WTC11 (cell line): ENCODE data around the gene PTPRT. TPM values are rescaled to one million over a fixed set of nuclear protein-coding genes. Genes with fewer than 3 reads are reported as not detected.

ENCODE experiments used
- ATAC-seq: fragments of 200-7000 bp; cut with Tn5 transposase; 2 replicates; pipeline ENCODE4 v1.10.0; 2021; ENCODE audit warnings: mild to moderate bottlenecking, moderate library complexity
- CTCF ChIA-PET: fragments of 300-600 bp; sonication (Branson Sonifier 250); formaldehyde crosslinking; loops from one replicate; lab custom pipeline; 2021; ENCODE audit warnings: antibody characterized with exemption; lab: Charles Lee
- POLR2A ChIA-PET: fragments of 350-600 bp; sonication (Branson Sonifier 250); formaldehyde crosslinking; loops from one replicate; lab custom pipeline; 2021; ENCODE audit warnings: antibody characterized with exemption; lab: Charles Lee
- DNase-seq: peaks from one replicate; pipeline ENCODE4 v3.0.0; 2021; ENCODE audit warnings: low spot score
- H3K27ac Mint-ChIP-seq: 2 replicates; pipeline ENCODE4 v1.8.0; 2021; ENCODE audit warnings: mixed read lengths
- H3K27me3 Mint-ChIP-seq: 2 replicates; pipeline ENCODE4 v1.8.0; 2021; ENCODE audit warnings: low read depth, mild to moderate bottlenecking, moderate library complexity, mixed read lengths
- H3K36me3 Mint-ChIP-seq: 2 replicates; pipeline ENCODE4 v1.8.0; 2021; ENCODE audit warnings: mixed read lengths
- H3K4me1 Mint-ChIP-seq: 2 replicates; pipeline ENCODE4 v1.8.0; 2022; ENCODE audit warnings: mixed read lengths
- H3K4me3 Mint-ChIP-seq: 2 replicates; pipeline ENCODE4 v1.8.0; 2021; ENCODE audit warnings: mild to moderate bottlenecking, moderate library complexity, mixed read lengths
- H3K9me3 Mint-ChIP-seq: 2 replicates; pipeline ENCODE4 v1.8.0; 2021; ENCODE audit warnings: mixed read lengths
- ATF1 ChIP-seq: sonication (generic); formaldehyde crosslinking; IDR thresholded peaks from 2 replicates; pipeline ENCODE4 v1.8.1; 2023; ENCODE audit warnings: mild to moderate bottlenecking, moderate library complexity, missing genetic modification reagents
- E2F4 ChIP-seq: sonication (generic); formaldehyde crosslinking; IDR thresholded peaks from 2 replicates; pipeline ENCODE4 v1.8.1; 2022; ENCODE audit warnings: low read depth, mild to moderate bottlenecking, moderate library complexity, missing genetic modification reagents, borderline replicate concordance
- ETV6 ChIP-seq: sonication (generic); formaldehyde crosslinking; IDR thresholded peaks from 2 replicates; pipeline ENCODE4 v1.8.1; 2022; ENCODE audit warnings: mild to moderate bottlenecking, missing genetic modification reagents
- GABPB1 ChIP-seq: sonication (generic); formaldehyde crosslinking; IDR thresholded peaks from 2 replicates; pipeline ENCODE4 v1.8.1; 2023; ENCODE audit warnings: mild to moderate bottlenecking, missing genetic modification reagents
- GTF2I ChIP-seq: fragments of 250-450 bp; sonication (Bioruptor Pico); conservative IDR thresholded peaks from 2 replicates; pipeline ENCODE4 v1.4.0; 2021; ENCODE audit warnings: mild to moderate bottlenecking
- IRF2 ChIP-seq: sonication (generic); formaldehyde crosslinking; IDR thresholded peaks from 2 replicates; pipeline ENCODE4 v1.8.0; 2022; ENCODE audit warnings: low read depth, missing genetic modification reagents, borderline replicate concordance
- NFATC4 ChIP-seq: fragments of 250-450 bp; sonication (Bioruptor Pico); IDR thresholded peaks from 2 replicates; pipeline ENCODE4 v1.9.0; 2021; ENCODE audit warnings: mild to moderate bottlenecking
- NFYB ChIP-seq: sonication (generic); formaldehyde crosslinking; conservative IDR thresholded peaks from 2 replicates; pipeline ENCODE4 v1.8.0; 2022; ENCODE audit warnings: low read depth, missing genetic modification reagents
- NR1H2 ChIP-seq: sonication (generic); formaldehyde crosslinking; IDR thresholded peaks from 2 replicates; pipeline ENCODE4 v1.9.0; 2021; ENCODE audit warnings: mild to moderate bottlenecking, moderate library complexity, missing genetic modification reagents
- NR3C1 ChIP-seq: sonication (generic); formaldehyde crosslinking; conservative IDR thresholded peaks from 2 replicates; pipeline ENCODE4 v1.8.1; 2023; ENCODE audit warnings: low read depth, mild to moderate bottlenecking, missing genetic modification reagents
- PRRX2 ChIP-seq: fragments of 250-450 bp; sonication (Bioruptor Pico); IDR thresholded peaks from 2 replicates; pipeline ENCODE4 v1.8.0; 2021; ENCODE audit warnings: mild to moderate bottlenecking
- RELA ChIP-seq: sonication (generic); formaldehyde crosslinking; IDR thresholded peaks from 2 replicates; pipeline ENCODE4 v1.8.1; 2022; ENCODE audit warnings: missing genetic modification reagents, mild to moderate bottlenecking, borderline replicate concordance
- SMAD4 ChIP-seq: sonication (generic); formaldehyde crosslinking; IDR thresholded peaks from 2 replicates; pipeline ENCODE4 v1.8.0; 2022; ENCODE audit warnings: mild to moderate bottlenecking, missing genetic modification reagents
- STAT6 ChIP-seq: sonication (generic); formaldehyde crosslinking; conservative IDR thresholded peaks from 2 replicates; pipeline ENCODE4 v1.8.1; 2023; ENCODE audit warnings: mild to moderate bottlenecking, low read depth, missing genetic modification reagents, moderate library complexity
- TCF7 ChIP-seq: sonication (generic); formaldehyde crosslinking; IDR thresholded peaks from 2 replicates; pipeline ENCODE4 v1.8.0; 2022; ENCODE audit warnings: mild to moderate bottlenecking, low read depth, missing genetic modification reagents, moderate library complexity
- TEAD1 ChIP-seq: sonication (generic); formaldehyde crosslinking; IDR thresholded peaks from 2 replicates; pipeline ENCODE4 v1.8.0; 2022; ENCODE audit warnings: mild to moderate bottlenecking, missing genetic modification reagents
- TP53 ChIP-seq: sonication (generic); formaldehyde crosslinking; IDR thresholded peaks from 2 replicates; pipeline ENCODE4 v1.8.1; 2023; ENCODE audit warnings: mild to moderate bottlenecking, missing genetic modification reagents
- USF2 ChIP-seq: sonication (generic); formaldehyde crosslinking; IDR thresholded peaks from 2 replicates; pipeline ENCODE4 v1.8.1; 2023; ENCODE audit warnings: mild to moderate bottlenecking, missing genetic modification reagents, moderate library complexity
- ZMAT4 ChIP-seq: fragments of 250-450 bp; sonication (Bioruptor Pico); IDR thresholded peaks from 2 replicates; pipeline ENCODE4 v1.9.0; 2021; ENCODE audit warnings: mild to moderate bottlenecking
- ZNF232 ChIP-seq: sonication (generic); formaldehyde crosslinking; IDR thresholded peaks from 2 replicates; pipeline ENCODE4 v1.8.0; 2022; ENCODE audit warnings: mild to moderate bottlenecking, missing genetic modification reagents
- ZNF671 ChIP-seq: fragments of 250-450 bp; sonication (Bioruptor Pico); IDR thresholded peaks from 2 replicates; pipeline ENCODE4 v1.8.0; 2021; ENCODE audit warnings: mild to moderate bottlenecking
- total RNA-seq: library from RNA; stranded (reverse); gene quantifications from 3 replicates; pipeline ENCODE4 v1.2.3, GENCODE V29; 2021

PTPRT gene
- total RNA-seq, 1 experiment from 2014 or later: 1.1 TPM

DNA sequence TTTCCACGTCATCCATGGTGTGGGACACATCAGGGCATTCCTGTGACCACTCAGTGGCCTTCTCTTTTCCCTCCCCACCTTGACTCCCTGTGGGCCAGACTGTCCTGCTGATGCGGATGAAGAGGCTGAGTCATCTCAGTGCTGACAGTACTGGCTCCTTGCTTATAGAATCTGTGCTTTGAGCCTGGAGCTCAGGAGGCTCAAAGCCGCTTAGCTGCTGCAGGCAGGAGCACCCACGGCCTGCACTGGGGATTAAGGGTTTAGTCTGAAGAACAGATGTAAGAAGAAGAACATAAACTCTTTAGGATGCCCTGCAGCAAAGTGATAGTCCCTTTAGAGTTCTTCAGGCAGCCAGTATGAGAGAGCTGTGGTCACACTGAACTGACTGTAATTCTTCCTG, 929.5 kb downstream of the PTPRT start:
- no peaks in the 10 kb centered on the region for H3K9me3 Mint-ChIP-seq
- no peaks in the 10 kb centered on the region for H3K36me3 Mint-ChIP-seq
- no peak for DNase-seq
- ChIA-PET POLR2A (no interaction called here), CTCF (no interaction called here)
- no peak overlapping the region for H3K27ac Mint-ChIP-seq
- ATAC-seq: no peak
- H3K4me1 Mint-ChIP-seq: no peaks in the 10 kb centered on the region
- no peak overlapping the region for H3K4me3 Mint-ChIP-seq
- H3K27me3 Mint-ChIP-seq: no peaks in the 10 kb centered on the region
- no peak for TF ChIP-seq ZNF671 (CRISPR knock-in tag)

DNA sequence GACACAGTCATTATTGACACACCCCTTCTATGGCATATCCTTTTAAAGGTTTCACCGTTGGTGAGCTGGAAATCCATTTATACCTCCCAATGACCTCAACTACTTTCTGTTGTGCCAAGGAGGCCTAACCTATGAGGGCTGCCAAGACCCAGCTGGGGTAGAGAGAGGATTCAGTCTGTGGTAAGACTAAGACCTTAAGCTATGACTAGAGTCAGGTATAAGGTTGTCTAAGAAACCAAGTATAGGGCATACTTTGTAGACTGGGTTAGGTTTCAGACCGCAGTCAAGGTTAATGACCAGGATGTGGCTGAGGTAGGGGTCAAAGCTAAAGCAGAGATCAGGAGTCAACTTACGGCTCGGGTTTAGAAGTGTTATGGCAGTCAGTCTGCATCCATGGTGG, 930.3 kb downstream of the PTPRT start:
- no peaks in the 10 kb centered on the region for H3K9me3 Mint-ChIP-seq
- ATAC-seq: no peak
- H3K4me3 Mint-ChIP-seq: no peak overlapping the region
- no peak for DNase-seq
- TF ChIP-seq IRF2: no peak
- TF ChIP-seq STAT6 (CRISPR knock-in tag): no peak
- TF ChIP-seq NR3C1 (CRISPR knock-in tag): no peak
- TF ChIP-seq TP53 (CRISPR knock-in tag): no peak
- CTCF ChIA-PET: no interaction called here
- no peaks in the 10 kb centered on the region for H3K27me3 Mint-ChIP-seq
- POLR2A ChIA-PET: no interaction called here
- no peaks in the 10 kb centered on the region for H3K36me3 Mint-ChIP-seq
- H3K27ac Mint-ChIP-seq: no peak overlapping the region
- H3K4me1 Mint-ChIP-seq: no peaks in the 10 kb centered on the region

- ChIA-PET CTCF (no interaction called here), POLR2A (no interaction called here)
- Mint-ChIP-seq H3K9me3 (no peaks in the 10 kb centered on the region), H3K4me3 (no peak overlapping the region), H3K27ac (no peak overlapping the region), H3K4me1 (no peaks in the 10 kb centered on the region), H3K36me3 (no peaks in the 10 kb centered on the region), H3K27me3 (no peaks in the 10 kb centered on the region)
- ATAC-seq: no peak
- DNase-seq: no peak
- TF ChIP-seq GTF2I (CRISPR knock-in tag): no peak
- no peak for TF ChIP-seq NR1H2 (CRISPR knock-in tag)
- TF ChIP-seq SMAD4 (CRISPR knock-in tag): no peak
- no peak for TF ChIP-seq RELA (CRISPR knock-in tag)
- no peak for TF ChIP-seq TCF7
- TF ChIP-seq, all 79 proteins: peak for 0
Measured at GRCh38 chr20:42258564-42259302, 931.0 kb downstream of the PTPRT start.

GRCh38 chr20:42255821-42256220, 933.9 kb downstream of the PTPRT start:
- no peak for TF ChIP-seq TEAD1 (CRISPR knock-in tag)
- TF ChIP-seq ETV6 (CRISPR knock-in tag): no peak
- TF ChIP-seq ZNF232 (CRISPR knock-in tag): no peak
- no peak for TF ChIP-seq USF2 (CRISPR knock-in tag)
- no peak for TF ChIP-seq PRRX2 (CRISPR knock-in tag)
- no peak for TF ChIP-seq GABPB1 (CRISPR knock-in tag)
- no peak for TF ChIP-seq ZMAT4 (CRISPR knock-in tag)
- TF ChIP-seq NFATC4 (CRISPR knock-in tag): no peak
- no peak for TF ChIP-seq ATF1 (CRISPR knock-in tag)
- no peak for TF ChIP-seq E2F4 (CRISPR knock-in tag)
- no peak for TF ChIP-seq NFYB (CRISPR knock-in tag)
- no peak for TF ChIP-seq GTF2I (CRISPR knock-in tag)
- TF ChIP-seq, all 79 proteins: peak for 0
- H3K4me3 Mint-ChIP-seq: no peak overlapping the region
- POLR2A ChIA-PET: no interaction called here
- no peaks in the 10 kb centered on the region for H3K36me3 Mint-ChIP-seq
- ATAC-seq (no peak), DNase-seq (no peak)
- no peak overlapping the region for H3K27ac Mint-ChIP-seq
- H3K9me3 Mint-ChIP-seq: no peaks in the 10 kb centered on the region
- CTCF ChIA-PET: no interaction called here
- no peaks in the 10 kb centered on the region for H3K4me1 Mint-ChIP-seq
- no peaks in the 10 kb centered on the region for H3K27me3 Mint-ChIP-seq
